ENCODE data around the gene TENM4.
A peak's percentile ranks its signal among the peaks of the same experiment; 100 is the strongest.

Gene TENM4

GRCh38 chr11:78659326-78660270 is 781.2 kb downstream of the TENM4 start:
- no peak for DNase-seq

GRCh38 chr11:78657968-78658839 is 782.6 kb downstream of the TENM4 start:
- DNase-seq: no peak

GRCh38 chr11:78657441-78657840 is 783.4 kb downstream of the TENM4 start:
- DNase-seq: no peak

- no peak for DNase-seq
Observed at GRCh38 chr11:78656984-78657383, 783.8 kb downstream of the TENM4 start.

GRCh38 chr11:78656327-78656726 is 784.5 kb downstream of the TENM4 start:
- no peak for DNase-seq

GRCh38 chr11:78655561-78655960 is 785.3 kb downstream of the TENM4 start:
- no peak for DNase-seq

GRCh38 chr11:78654866-78655265 is 786.0 kb downstream of the TENM4 start:
- DNase-seq: no peak

GRCh38 chr11:78654071-78654470 is 786.8 kb downstream of the TENM4 start:
- DNase-seq: no peak

GRCh38 chr11:78653294-78653909 is 787.4 kb downstream of the TENM4 start:
- DNase-seq: no peak

GRCh38 chr11:78652843-78653239 is 788.0 kb downstream of the TENM4 start:
- DNase-seq: no peak

GRCh38 chr11:78651923-78652842 is 788.6 kb downstream of the TENM4 start:
- DNase-seq: peak; percentile 27

- DNase-seq: no peak
Observed at GRCh38 chr11:78651136-78651775, 789.6 kb downstream of the TENM4 start.

GRCh38 chr11:78649361-78650215 is 791.2 kb downstream of the TENM4 start:
- DNase-seq: no peak

- DNase-seq: no peak
Observed at GRCh38 chr11:78647986-78648875, 792.6 kb downstream of the TENM4 start.

GRCh38 chr11:78647266-78647915 is 793.4 kb downstream of the TENM4 start:
- no peak for DNase-seq

GRCh38 chr11:78646564-78647185 is 794.2 kb downstream of the TENM4 start:
- DNase-seq: peak; percentile 21

GRCh38 chr11:78645226-78646202 is 795.3 kb downstream of the TENM4 start:
- DNase-seq: peak; percentile 44
